NCI-H82 treated with DMSO at 0.1 percent for 48 hours (cell line): ENCODE data around the gene SYTL4.
"Not testable (repeated sequence)": the region's sequence is repeated elsewhere in the genome, so short reads cannot be mapped to it uniquely, and the experiment has no call there.

Experiments
- DNase-seq: peaks from one replicate; lab custom pipeline; 2025; ENCODE audit not compliant: unreplicated experiment; lab: John Stamatoyannopoulos, UW

The SYTL4 gene

GRCh38 chrX:100731441-100732281, at the start of gene SYTL4:
TSS of gene SYTL4 (minus strand) at chrX:100732121. CDS start at chrX:100702037, 30,084 bp downstream.
- DNase-seq, result no peak

GRCh38 chrX:100769439-100769838, 37.5 kb upstream of the SYTL4 start:
- DNase-seq, result not testable (repeated sequence)

- DNase-seq, result peak; percentile 22
These were observed 36.9 kb upstream of the SYTL4 start for GRCh38 chrX:100768679-100769338.

GRCh38 chrX:100750883-100751282, 19.0 kb upstream of the SYTL4 start:
- no peak for DNase-seq

GRCh38 chrX:100748108-100748507, 16.2 kb upstream of the SYTL4 start:
- no peak for DNase-seq

- DNase-seq, result no peak
These were observed 15.8 kb upstream of the SYTL4 start for GRCh38 chrX:100747703-100748102.

GRCh38 chrX:100747090-100747489, 15.2 kb upstream of the SYTL4 start:
- no peak for DNase-seq

- DNase-seq, result no peak
These were observed 14.1 kb upstream of the SYTL4 start for GRCh38 chrX:100745806-100746537.

GRCh38 chrX:100745205-100745604, 13.3 kb upstream of the SYTL4 start:
- no peak for DNase-seq

- DNase-seq, result no peak
These were observed 11.2 kb upstream of the SYTL4 start for GRCh38 chrX:100743009-100743607.

GRCh38 chrX:100724006-100724405, 7.9 kb downstream of the SYTL4 start:
- DNase-seq, result not testable (repeated sequence)

- DNase-seq, result no peak
These were observed 10.6 kb downstream of the SYTL4 start for GRCh38 chrX:100721328-100721727.

- no peak for DNase-seq
These were observed 11.6 kb downstream of the SYTL4 start for GRCh38 chrX:100720301-100720700.

- DNase-seq, result no peak
These were observed 12.8 kb downstream of the SYTL4 start for GRCh38 chrX:100719139-100719538.

GRCh38 chrX:100717363-100717762, 14.6 kb downstream of the SYTL4 start:
- no peak for DNase-seq

GRCh38 chrX:100710816-100711215, 21.1 kb downstream of the SYTL4 start:
- DNase-seq, result no peak

GRCh38 chrX:100704581-100705203, 27.2 kb downstream of the SYTL4 start:
- DNase-seq, result no peak

- no peak for DNase-seq
These were observed 31.1 kb downstream of the SYTL4 start for GRCh38 chrX:100700809-100701208.

GRCh38 chrX:100698551-100698950, 33.4 kb downstream of the SYTL4 start:
- no peak for DNase-seq

- DNase-seq, result peak; percentile 8
These were observed 35.1 kb downstream of the SYTL4 start for GRCh38 chrX:100696699-100697351.
